Head of caudate nucleus (tissue), 42 donors: ENCODE results near the gene STX7.

ENCODE experiments used
- DNase-seq, 42 donors: peaks; one replicate each; pipeline versions ENCODE4 v3.0.0 to v3.0.0-alpha.2; 2020 to 2021; ENCODE audit warnings: mixed read lengths in 7 of 42
- intact Hi-C: fragments of 100-400 bp; cut with DNase I; formaldehyde crosslinking; loops from one replicate; pipeline ENCODE4 v1.15.0; 2022

The STX7 gene

DNA sequence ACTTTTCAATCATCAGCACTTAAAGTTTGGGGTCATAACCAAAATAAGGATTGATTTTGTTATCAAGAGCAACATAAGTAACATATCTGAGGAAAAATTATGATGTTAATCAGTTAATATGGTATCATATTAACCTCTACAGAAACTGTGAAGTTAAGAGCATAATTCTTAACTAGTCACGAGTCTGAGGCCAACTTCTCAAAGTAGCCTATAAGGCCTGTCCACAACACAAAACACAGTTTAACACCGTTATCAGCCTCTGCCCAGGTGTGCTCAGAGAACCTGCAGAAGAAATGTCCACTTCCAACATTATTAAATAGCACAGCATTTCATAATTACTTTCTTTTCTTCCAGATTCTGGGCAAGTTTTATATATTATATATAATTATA, 1.1 kb downstream of the STX7 start:
- no peak for DNase-seq
- intact Hi-C loops = no loop called here

DNA sequence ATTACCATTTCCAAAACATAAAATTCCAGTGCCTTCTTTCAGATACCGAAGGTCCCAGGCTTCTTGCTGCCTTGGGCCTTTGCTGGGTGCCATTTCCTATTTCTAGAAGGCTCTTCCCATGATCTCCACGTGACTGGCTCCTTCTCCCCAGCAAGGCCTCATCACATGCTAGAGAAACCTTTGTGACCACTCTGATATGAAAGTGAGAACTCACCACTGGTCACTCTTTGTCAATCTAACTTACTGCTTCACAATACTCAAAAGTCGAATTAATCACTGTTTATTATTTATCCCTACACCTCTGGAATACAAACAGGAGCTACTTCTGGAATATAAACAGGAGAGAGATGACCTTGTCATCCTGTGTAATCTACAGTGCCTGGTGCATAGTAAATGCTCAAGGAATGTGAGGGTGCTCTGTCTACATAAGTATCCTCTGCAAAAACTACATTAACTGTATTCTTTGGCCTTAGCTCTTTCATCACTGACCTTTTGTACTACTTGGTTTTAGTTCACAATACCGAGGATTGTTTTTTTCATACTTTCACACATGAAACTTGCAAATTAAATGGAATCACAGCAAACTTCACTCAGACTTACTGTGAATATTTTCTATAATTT, 1.6 kb downstream of the STX7 start:
- intact Hi-C loops = no loop called here
- DNase-seq = peak in 1 of 42 donors; percentile 36

DNA sequence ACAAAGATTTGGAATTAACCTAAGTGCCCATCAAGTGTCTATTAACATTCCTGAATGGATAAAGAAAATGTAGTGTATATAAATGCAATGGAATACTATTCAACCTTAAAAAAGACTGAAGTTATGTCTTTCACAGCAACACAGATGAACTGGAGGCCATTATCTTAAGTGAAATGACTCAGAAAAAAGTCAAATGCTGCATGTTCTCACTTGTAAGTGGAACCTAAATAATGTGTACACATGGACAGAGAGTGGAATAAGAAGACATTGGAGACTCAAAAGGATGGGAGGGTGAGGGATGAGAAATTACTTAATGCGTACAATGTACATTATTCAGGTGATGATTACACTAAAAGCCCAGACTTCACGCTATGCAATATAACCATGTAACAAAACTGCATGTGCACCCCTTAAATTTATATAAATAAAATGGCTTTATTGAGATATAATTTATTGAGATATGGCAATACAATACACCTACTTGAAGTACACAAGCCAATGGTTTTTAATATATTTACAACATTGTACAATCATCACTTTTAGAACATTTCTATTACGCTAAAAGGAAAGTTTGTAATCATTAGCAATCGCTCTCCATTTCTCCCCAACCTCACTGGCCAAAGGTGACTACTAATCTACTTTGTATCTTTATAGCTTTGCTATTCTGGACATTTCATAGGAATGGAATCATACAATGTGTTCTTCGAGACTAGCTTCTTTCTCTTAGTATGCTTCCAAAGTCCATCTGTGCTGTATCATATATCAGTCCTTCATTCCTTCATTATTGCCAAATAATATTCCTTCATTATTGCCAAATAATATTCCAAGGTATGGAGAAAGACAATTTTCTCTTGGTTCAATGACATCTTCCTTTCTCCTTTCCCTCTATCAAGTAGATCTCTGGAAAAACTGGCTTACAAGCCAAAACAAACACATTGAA, 5.8 kb downstream of the STX7 start:
- no peak for DNase-seq
- intact Hi-C loops = no loop called here

DNA sequence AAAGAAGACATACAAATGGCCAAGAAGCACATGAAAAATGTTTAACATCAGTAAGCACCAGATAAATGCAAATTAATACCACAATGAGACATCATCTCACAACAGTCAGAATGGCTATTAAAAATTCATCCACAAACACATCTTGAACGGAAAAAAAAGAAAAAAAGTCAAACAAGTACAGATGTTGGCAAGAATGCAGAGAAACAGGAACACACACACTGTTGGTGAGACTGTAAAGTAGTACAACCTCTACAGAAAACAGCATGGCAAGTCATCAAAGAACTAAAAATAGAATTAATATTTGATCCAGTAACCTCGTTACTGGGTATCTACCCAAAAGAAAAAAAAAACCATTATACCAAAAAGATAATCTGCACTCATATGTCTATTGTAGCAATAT, 6.5 kb downstream of the STX7 start:
- intact Hi-C loops = no loop called here

DNA sequence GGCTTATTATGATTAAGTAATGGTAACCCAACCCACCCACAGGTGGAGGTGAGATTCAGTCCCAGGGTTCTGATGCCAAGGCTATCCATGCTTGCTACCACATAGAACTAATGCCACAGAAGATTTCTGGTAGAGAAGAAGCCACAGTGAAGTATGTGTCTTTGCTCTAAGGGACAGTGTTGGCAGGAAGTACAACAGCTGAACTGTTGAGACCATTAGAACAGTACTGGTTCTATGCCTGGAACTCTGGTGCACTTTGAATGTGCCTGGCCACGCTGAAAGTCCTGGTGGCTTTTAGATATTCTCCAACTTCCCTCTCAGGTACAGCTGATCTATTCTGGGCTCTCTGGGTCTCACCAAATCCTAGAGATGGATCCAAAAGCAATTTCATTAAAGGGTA, 7.8 kb downstream of the STX7 start:
- intact Hi-C loops = no loop called here
- peak in 1 of 42 donors; percentile 28 for DNase-seq

More for the DNA sequence above, 6.5 kb downstream of the STX7 start:
- DNase-seq = no peak

DNA sequence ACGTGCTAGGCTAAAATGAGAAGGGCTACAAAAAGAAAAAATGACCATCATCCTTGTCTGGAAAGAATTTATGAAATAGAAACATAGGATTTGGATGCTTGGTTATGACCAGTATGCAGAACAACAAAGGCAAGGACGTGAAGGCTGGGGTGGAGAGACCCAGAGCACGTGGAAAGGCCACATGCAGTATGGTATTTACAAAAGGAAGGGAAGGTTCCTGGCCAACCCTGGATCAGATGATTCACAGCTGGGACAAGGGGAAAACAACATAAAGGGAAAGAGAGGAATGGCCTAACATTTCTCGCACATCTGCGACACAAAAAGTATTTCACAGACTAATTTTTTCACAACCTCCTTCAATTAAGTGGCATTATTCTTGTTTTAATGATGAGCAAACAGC, 8.2 kb downstream of the STX7 start:
- peak in 1 of 42 donors; percentile 12 for DNase-seq
- intact Hi-C loops = no loop called here

DNA sequence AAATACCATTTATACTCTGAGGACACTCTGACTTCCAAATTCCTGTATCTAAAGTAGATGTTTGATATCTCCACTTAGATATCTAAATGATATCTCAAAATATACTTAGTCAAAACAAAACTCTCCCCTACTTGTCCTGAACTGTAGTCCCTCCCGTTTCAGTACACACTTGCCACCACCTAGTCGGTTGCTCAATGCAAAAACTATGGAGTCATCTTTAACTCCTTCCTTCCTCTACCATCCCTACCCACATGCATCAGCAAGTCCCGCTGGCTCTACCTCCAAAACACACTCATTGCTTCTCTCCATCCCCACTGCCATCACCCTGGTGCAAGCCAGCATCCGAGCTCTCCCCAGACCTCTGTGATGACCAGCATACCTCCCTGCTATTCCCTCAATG, 13.2 kb downstream of the STX7 start:
- intact Hi-C loops = no loop called here
- no peak for DNase-seq

DNA sequence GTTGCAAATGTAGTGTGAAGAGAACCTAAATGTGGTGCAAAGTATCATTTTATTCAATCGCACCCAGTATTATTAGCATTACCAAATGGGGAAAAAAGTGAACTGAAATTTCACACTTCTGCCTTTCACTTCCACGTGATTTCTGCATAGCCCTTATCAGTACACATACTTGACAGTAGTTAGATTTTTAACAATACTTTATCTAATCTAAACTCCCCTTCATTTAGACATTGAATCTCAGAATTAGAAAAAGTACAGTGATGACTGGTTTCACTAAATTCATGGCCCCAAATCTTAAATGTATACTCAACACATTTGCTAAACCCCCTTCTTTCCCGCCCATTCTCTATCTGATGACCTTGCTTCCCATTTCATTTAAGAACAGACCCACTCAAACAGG, 14.3 kb downstream of the STX7 start:
- intact Hi-C loops = no loop called here
- no peak for DNase-seq

DNA sequence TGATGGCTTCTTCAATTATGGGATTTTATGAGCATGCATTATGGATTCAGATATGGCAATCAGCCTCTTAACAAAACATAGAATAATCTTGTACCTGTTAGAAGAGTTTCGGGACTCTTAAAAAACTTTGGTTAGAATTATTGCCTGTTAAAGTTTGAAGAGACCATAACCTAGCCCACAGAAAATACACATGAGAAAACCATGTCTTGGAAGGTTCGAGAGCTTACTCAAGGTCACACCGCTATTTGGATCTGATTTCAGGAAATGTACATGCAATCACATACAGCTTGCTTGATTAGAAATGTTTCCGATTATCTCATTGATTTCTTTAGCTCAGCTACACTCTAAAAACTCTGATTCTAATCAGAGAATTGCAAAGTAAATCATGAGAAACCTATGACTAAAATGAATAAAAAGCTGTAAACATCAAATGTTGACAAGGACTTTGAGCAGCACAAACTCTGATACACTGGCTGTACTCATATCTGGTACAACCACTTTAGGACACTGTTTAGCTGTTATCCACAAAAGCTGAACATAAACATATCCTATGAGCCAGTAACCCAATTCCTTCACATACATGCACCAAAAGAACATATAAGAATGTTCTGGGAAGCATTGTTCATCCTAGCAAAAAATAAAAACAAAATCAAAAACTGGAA, 16.3 kb downstream of the STX7 start:
- intact Hi-C loops = no loop called here
- DNase-seq = no peak

DNA sequence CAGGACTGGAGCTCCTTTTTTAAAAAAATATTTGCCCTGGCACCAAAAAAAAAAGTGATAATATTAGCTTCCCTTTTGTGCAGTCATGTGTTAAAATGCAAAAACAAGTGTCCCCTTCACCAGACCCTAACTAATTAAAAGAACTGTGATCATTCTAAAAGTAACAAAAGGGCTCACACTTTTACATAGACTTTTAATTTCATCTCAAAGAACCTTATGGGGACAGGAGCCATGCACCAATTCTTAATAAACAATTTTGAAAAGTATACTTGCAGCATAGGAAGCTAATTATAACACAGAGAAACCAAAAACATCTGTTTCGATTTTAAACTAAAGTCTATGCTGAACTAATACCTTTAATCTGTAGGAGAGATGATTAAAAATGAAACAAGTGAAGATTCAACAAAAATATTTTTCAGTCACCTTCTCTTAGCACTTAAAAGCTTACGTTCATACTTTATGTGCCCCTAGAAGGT, 17.3 kb downstream of the STX7 start:
- intact Hi-C loops = no loop called here
- DNase-seq = no peak

DNA sequence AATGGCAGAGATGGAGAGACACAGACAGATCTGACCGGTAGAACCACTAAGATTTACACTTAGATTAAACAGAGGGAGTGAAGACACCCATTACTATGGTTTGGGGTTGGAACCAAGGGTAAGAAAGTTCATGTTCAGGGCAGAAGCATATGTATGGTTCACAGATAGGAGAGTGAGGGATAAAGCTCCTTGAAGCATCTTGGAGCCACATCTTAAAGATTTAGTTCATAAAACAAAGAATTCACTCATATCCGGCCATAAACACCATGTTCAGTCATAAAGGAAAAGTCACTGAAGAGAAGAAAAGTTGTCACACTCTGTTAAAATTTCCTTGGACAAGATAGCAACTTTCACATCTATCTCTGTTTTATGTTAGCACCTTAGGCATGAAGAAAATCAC, 18.0 kb downstream of the STX7 start:
- intact Hi-C loops = no loop called here
- no peak for DNase-seq

DNA sequence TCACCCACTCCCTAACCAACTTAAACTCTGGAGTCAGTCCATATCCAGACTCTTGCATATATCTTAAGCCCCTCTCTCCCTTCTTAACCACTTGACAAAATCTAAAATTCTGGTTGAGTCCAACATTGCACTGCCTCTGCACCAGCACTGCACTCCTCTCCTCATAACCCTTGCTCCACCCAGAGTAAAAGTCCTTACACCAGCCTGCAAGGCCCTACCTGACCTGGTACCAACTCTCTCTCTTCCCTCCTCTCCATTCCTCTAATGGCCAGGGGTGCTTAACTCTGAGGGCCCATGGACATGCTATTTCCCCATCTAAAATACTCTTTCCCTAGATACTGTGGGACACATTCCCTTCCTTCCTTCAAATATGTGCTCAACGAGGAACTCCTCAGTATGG, 21.0 kb downstream of the STX7 start:
- intact Hi-C loops = no loop called here
- DNase-seq = no peak

DNA sequence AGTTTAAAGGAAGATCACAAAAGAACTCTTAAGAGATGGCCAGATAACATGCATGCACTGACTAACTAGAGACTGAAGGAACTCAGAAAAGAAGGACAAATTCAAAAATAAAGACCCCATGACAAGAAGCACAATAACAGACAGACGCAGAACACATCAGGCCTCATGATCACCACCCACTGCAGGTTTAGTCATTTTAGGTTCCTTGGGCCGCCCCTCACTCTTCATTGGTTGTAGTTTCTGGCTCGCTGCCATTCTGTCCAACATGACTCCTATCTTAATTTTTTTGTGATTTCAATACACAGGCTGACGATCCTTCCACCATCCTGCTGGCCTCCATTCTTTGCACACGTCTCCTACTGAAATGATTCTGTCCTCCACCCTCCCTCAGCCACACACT, 21.6 kb downstream of the STX7 start:
- peak in 24 of 42 donors; percentile 13 to 75 (median 40) for DNase-seq

DNA sequence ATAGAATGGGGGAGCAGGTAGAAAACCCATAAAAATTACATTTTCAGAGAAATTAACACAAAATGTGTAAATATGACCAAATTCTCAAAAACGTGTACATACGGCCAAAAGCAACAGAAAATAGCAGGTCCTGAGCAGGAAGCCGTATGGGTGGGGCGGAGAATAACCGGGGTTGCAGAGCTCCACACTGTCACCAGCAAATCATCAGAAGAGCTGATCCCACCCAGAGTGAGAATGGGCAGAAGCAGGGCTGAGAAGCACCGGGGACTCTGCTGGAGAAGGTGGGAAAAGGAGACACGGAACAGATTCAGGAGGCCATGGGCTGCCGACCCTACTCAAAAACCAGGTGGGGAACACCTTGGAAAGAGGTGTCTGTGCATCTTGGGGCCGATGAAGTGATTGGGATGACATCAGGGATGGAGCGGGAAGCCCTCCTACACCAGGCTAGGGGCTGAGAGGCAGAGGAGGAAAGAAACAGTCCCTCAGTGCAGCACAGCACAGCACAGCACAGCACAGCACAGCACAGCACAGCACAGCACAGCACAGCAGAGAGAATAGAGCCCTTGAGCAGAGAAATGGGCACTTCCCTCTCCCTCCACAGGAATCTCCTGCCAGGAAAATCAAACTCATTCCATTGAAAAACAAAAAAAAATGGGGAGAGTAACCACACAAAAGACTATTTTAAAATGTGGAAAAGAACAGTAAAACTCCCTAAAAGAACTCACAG, 22.3 kb downstream of the STX7 start:
- peak in 2 of 42 donors; percentile 27 to 37 for DNase-seq
- intact Hi-C loops = no loop called here

More for the DNA sequence above, 21.6 kb downstream of the STX7 start:
- intact Hi-C loops = no loop called here

DNA sequence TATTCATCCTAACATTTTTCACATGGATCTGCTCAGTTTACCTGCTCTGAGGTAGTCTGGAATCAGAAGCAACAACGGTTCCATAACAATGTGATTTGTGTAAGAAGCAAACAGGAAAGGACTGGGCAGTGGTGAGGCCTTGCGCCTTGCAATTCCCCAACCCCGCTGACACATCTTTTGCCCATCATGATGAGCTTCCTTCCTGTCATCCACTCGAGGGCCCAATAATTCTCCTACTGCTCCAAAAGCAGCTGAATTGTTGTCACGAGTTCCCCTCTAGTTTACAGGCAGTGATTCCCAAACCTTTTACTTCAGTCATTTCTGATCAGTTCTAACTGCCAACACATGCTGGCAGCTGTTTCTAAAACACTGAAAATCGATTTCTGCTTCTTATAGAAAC, 22.9 kb downstream of the STX7 start:
- DNase-seq = peak in 7 of 42 donors; percentile 18 to 57 (median 30)
- intact Hi-C loops = no loop called here

DNA sequence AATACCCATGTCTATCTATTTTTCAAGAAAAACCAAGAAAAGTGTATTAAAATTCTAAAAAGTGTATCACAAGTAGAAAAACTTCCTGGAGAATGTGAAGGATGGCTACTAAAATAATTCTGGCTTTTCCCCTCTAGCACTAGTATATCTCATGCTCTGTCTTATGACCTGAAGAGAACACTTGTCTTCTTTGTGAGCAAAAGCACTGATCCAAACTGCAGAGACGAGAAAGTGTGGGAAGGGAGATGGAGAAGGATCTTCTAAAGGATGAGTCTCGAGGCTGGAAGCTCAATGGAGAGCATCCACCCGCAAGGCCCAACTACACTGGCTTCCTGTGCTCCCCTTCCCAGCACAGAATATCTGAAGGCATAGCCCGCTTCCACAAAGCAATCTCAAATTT, 23.5 kb downstream of the STX7 start:
- no peak for DNase-seq
- intact Hi-C loops = loop anchor here (10.0 kb wide), 1 partner anchor 215 kb away; no protein-coding TSS in a partner anchor

DNA sequence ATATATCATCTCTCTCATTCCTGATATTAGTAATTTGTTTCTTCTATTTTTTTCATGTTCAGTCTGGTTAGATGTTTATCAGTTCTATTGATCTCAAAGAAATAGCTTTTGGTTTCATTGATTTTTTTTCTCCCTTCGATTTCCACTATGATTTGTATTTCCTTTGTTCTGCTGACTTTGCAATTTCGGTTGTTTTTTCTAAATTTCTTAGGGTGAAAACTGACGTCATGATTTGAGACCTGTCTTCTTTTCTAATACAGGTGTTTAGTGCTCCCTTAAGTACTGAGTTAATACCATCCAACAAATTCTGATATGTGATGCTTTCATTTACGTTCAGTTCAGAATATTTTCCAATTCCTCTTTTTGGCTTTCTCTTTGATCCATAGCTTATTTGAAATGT, 25.2 kb downstream of the STX7 start:
- intact Hi-C loops = loop anchor here (10.0 kb wide), 1 partner anchor 213 kb away; no protein-coding TSS in a partner anchor
- no peak for DNase-seq

DNA sequence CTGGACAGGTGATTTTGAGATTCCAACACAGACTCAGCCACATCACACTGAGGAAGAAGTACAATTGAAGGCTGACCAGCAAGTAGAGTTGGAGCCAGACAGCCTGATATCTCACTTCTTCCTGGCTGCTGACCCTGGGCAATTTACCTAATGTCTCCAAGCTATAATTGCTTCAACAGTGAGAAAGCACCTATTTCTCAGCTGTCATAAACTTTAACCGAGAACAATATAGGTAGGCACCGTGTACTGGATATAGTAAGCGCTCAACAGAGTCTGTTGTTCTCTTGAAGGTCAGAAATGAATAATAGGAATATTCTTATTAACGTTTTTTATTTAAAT, 28.3 kb downstream of the STX7 start:
- intact Hi-C loops = loop anchor here (5.0 to 10.0 kb wide), 2 partner anchors 182 to 210 kb away; no protein-coding TSS in a partner anchor
- no peak for DNase-seq
